Measurements from ENCODE around the gene NPEPPS. TPM values are rescaled to one million over a fixed set of nuclear protein-coding genes. Genes with fewer than 3 reads are reported as not detected.
A peak's percentile ranks its signal among the peaks of the same experiment; 100 is the strongest.

The NPEPPS gene
- total RNA-seq, 1 experiment from 2014 or later, result 60.3 TPM

GRCh38 chr17:47629826-47630225, 98.9 kb downstream of the NPEPPS start:
- Histone ChIP-seq H3K27ac (no peak overlapping the region), H3K9me3 (replicated peaks) (no peaks in the 10 kb centered on the region), H3K27me3 (replicated peaks) (no peaks in the 10 kb centered on the region), H3K4me1 (replicated peaks) (no peaks in the 10 kb centered on the region), H3K4me3 (no peak overlapping the region), H3K36me3 (peaks cover 15% of the 10 kb centered on the region)
- no peak for DNase-seq (ENCODE audit: low read depth in 1 of 2, low spot score in 2 of 2)

GRCh38 chr17:47630614-47631013, 99.7 kb downstream of the NPEPPS start:
- H3K4me1 ChIP-seq (replicated peaks), result no peaks in the 10 kb centered on the region
- H3K27ac ChIP-seq, result no peak overlapping the region
- peaks cover 9% of the 10 kb centered on the region; the same call in 1 of the 2 replicates for H3K36me3 ChIP-seq
- no peaks in the 10 kb centered on the region for H3K27me3 ChIP-seq (replicated peaks)
- no peak for DNase-seq (ENCODE audit: low read depth in 1 of 2, low spot score in 2 of 2)
- H3K9me3 ChIP-seq (replicated peaks), result no peaks in the 10 kb centered on the region
- H3K4me3 ChIP-seq, result no peak overlapping the region

- peaks cover 8% of the 10 kb centered on the region; the same call in 1 of the 2 replicates for H3K36me3 ChIP-seq
- no peaks in the 10 kb centered on the region for H3K4me1 ChIP-seq (replicated peaks)
- no peaks in the 10 kb centered on the region for H3K27me3 ChIP-seq (replicated peaks)
- no peak for DNase-seq (ENCODE audit: low read depth in 1 of 2, low spot score in 2 of 2)
- no peak overlapping the region for H3K27ac ChIP-seq
- H3K4me3 ChIP-seq, result no peak overlapping the region
- H3K9me3 ChIP-seq (replicated peaks), result no peaks in the 10 kb centered on the region
Observed at GRCh38 chr17:47632991-47633390, 102.1 kb downstream of the NPEPPS start.

- H3K27me3 ChIP-seq (replicated peaks), result no peaks in the 10 kb centered on the region
- no peaks in the 10 kb centered on the region for H3K9me3 ChIP-seq (replicated peaks)
- no peaks in the 10 kb centered on the region for H3K4me1 ChIP-seq (replicated peaks)
- no peak overlapping the region for H3K4me3 ChIP-seq
- H3K36me3 ChIP-seq, result peaks cover 8% of the 10 kb centered on the region; the same call in 1 of the 2 replicates
- no peak for DNase-seq (ENCODE audit: low read depth in 1 of 2, low spot score in 2 of 2)
- no peak overlapping the region for H3K27ac ChIP-seq
Observed at GRCh38 chr17:47633996-47634395, 103.1 kb downstream of the NPEPPS start.

GRCh38 chr17:47634870-47635269, 104.0 kb downstream of the NPEPPS start:
- peaks cover 8% of the 10 kb centered on the region; the same call in 1 of the 2 replicates for H3K36me3 ChIP-seq
- no peak overlapping the region for H3K4me3 ChIP-seq
- no peaks in the 10 kb centered on the region for H3K4me1 ChIP-seq (replicated peaks)
- H3K9me3 ChIP-seq (replicated peaks), result no peaks in the 10 kb centered on the region
- H3K27me3 ChIP-seq (replicated peaks), result no peaks in the 10 kb centered on the region
- no peak for DNase-seq (ENCODE audit: low read depth in 1 of 2, low spot score in 2 of 2)
- H3K27ac ChIP-seq, result no peak overlapping the region

GRCh38 chr17:47635734-47636133, 104.8 kb downstream of the NPEPPS start:
- H3K9me3 ChIP-seq (replicated peaks), result no peaks in the 10 kb centered on the region
- DNase-seq (ENCODE audit: low read depth in 1 of 2, low spot score in 2 of 2), result no peak
- H3K27me3 ChIP-seq (replicated peaks), result no peaks in the 10 kb centered on the region
- H3K36me3 ChIP-seq, result peaks cover 8% of the 10 kb centered on the region; the same call in 1 of the 2 replicates
- no peak overlapping the region for H3K27ac ChIP-seq
- H3K4me3 ChIP-seq, result no peak overlapping the region
- H3K4me1 ChIP-seq (replicated peaks), result no peaks in the 10 kb centered on the region

- Histone ChIP-seq H3K36me3 (peaks cover 8% of the 10 kb centered on the region; the same call in 1 of the 2 replicates), H3K4me1 (replicated peaks) (no peaks in the 10 kb centered on the region), H3K4me3 (no peak overlapping the region), H3K27ac (no peak overlapping the region), H3K9me3 (replicated peaks) (no peaks in the 10 kb centered on the region), H3K27me3 (replicated peaks) (no peaks in the 10 kb centered on the region)
- DNase-seq (ENCODE audit: low read depth in 1 of 2, low spot score in 2 of 2), result no peak
Observed at GRCh38 chr17:47636273-47637030, 105.5 kb downstream of the NPEPPS start.

GRCh38 chr17:47638903-47639302, 108.0 kb downstream of the NPEPPS start:
- H3K4me1 ChIP-seq (replicated peaks), result no peaks in the 10 kb centered on the region
- H3K4me3 ChIP-seq, result no peak overlapping the region
- no peak overlapping the region for H3K27ac ChIP-seq
- DNase-seq (ENCODE audit: low read depth in 1 of 2, low spot score in 2 of 2), result no peak
- peaks cover 7% of the 10 kb centered on the region; the same call in 1 of the 2 replicates for H3K36me3 ChIP-seq
- no peaks in the 10 kb centered on the region for H3K27me3 ChIP-seq (replicated peaks)
- H3K9me3 ChIP-seq (replicated peaks), result no peaks in the 10 kb centered on the region

- Histone ChIP-seq H3K9me3 (replicated peaks) (no peaks in the 10 kb centered on the region), H3K4me3 (no peak overlapping the region), H3K27me3 (replicated peaks) (no peaks in the 10 kb centered on the region), H3K36me3 (peaks cover 5% of the 10 kb centered on the region; the same call in 1 of the 2 replicates), H3K4me1 (replicated peaks) (no peaks in the 10 kb centered on the region), H3K27ac (no peak overlapping the region)
- DNase-seq (ENCODE audit: low read depth in 1 of 2, low spot score in 2 of 2), result no peak
Observed at GRCh38 chr17:47640076-47640475, 109.2 kb downstream of the NPEPPS start.

GRCh38 chr17:47641202-47641601, 110.3 kb downstream of the NPEPPS start:
- Histone ChIP-seq H3K27ac (no peak overlapping the region), H3K9me3 (replicated peaks) (no peaks in the 10 kb centered on the region), H3K4me3 (no peak overlapping the region), H3K36me3 (peaks cover 5% of the 10 kb centered on the region; the same call in 1 of the 2 replicates), H3K27me3 (replicated peaks) (no peaks in the 10 kb centered on the region), H3K4me1 (replicated peaks) (no peaks in the 10 kb centered on the region)
- DNase-seq (ENCODE audit: low read depth in 1 of 2, low spot score in 2 of 2), result no peak

- no peaks in the 10 kb centered on the region for H3K36me3 ChIP-seq
- no peak for DNase-seq (ENCODE audit: low read depth in 1 of 2, low spot score in 2 of 2)
- no peaks in the 10 kb centered on the region for H3K27me3 ChIP-seq (replicated peaks)
- H3K4me3 ChIP-seq, result no peak overlapping the region
- H3K27ac ChIP-seq, result no peak overlapping the region
- H3K9me3 ChIP-seq (replicated peaks), result no peaks in the 10 kb centered on the region
- peaks cover under 1% of the 10 kb centered on the region; the same call in 1 of the 2 replicates for H3K4me1 ChIP-seq (replicated peaks)
Observed at GRCh38 chr17:47643116-47643515, 112.2 kb downstream of the NPEPPS start.

GRCh38 chr17:47644324-47644723, 113.4 kb downstream of the NPEPPS start:
- H3K27me3 ChIP-seq (replicated peaks), result no peaks in the 10 kb centered on the region
- H3K9me3 ChIP-seq (replicated peaks), result no peaks in the 10 kb centered on the region; the same call in 1 of the 2 replicates
- H3K36me3 ChIP-seq, result peaks cover 5% of the 10 kb centered on the region; the same call in 1 of the 2 replicates
- peaks cover 10% of the 10 kb centered on the region for H3K4me1 ChIP-seq (replicated peaks)
- H3K4me3 ChIP-seq, result no peak overlapping the region
- DNase-seq (ENCODE audit: low read depth in 1 of 2, low spot score in 2 of 2), result no peak
- no peak overlapping the region for H3K27ac ChIP-seq

GRCh38 chr17:47649153-47649971, 118.5 kb downstream of the NPEPPS start, which contains the start of gene KPNB1:
TSS of gene KPNB1 (plus strand) at chr17:47649919. CDS start at chr17:47650245, 326 bp downstream.
- no peaks in the 10 kb centered on the region for H3K27me3 ChIP-seq (replicated peaks)
- H3K9me3 ChIP-seq (replicated peaks), result no peaks in the 10 kb centered on the region; the same call in 1 of the 2 replicates
- peaks cover 43% of the 10 kb centered on the region for H3K36me3 ChIP-seq

More at GRCh38 chr17:47649153-47649971, 118.5 kb downstream of the NPEPPS start, which contains the start of gene KPNB1:
- H3K27ac ChIP-seq, result peak within 1 kb of the TSS; percentile 78
- peak within 1 kb of the TSS; percentile 50 for H3K4me3 ChIP-seq
- peak; percentile 100 for DNase-seq (ENCODE audit: low read depth in 1 of 2, low spot score in 2 of 2)
- H3K4me1 ChIP-seq (replicated peaks), result peaks cover 31% of the 10 kb centered on the region

All from SJSA1 (cell line).